Right forelimb (tissue), 1 donor: ENCODE measurements around the gene PPP1R9B.
A peak's percentile ranks its signal among the peaks of the same experiment; 100 is the strongest.

Experiments
- DNase-seq: peaks from one replicate; pipeline ENCODE4 v3.0.0-alpha.2; 2018

PPP1R9B gene

DNA sequence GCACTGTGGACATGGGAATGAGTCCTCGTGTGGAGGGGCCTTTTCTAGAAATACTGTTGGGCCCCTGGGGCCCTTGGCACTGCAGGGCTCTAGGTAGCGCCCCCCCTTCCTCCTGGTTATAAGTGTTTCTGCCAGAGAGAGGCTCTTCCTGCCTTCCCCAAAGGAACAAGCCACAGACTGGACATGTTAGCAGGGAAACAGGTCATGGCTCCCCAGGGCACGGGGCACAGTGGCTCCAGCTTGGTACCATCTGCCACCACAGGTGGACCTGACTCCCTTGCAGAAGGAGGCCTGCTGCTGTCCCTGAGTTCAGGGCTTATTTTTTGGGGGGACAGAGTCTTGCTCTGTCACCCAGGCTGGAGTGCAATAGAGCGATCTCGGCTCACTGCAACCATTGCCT, 46.5 kb downstream of the PPP1R9B start:
- DNase-seq = no peak

DNA sequence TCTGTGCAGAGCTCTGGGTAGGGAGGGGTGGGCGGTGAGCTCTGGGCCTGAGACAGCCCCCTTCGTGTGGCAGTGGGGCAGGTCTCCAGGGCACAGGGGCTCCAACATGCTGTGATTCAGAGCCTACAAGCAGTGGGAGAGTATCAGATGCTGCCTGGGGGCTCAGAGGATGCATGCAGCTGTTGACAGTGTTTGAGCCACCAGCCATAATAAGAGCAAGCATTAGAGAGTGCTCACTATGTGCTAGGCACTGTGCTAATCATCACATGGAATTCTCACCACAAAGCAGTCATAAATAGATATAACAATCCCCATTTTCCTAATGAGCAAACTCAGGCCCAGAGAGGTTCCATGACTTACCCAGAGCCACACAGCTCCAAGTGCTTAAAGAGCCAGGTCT, 47.2 kb downstream of the PPP1R9B start:
- DNase-seq = no peak

DNA sequence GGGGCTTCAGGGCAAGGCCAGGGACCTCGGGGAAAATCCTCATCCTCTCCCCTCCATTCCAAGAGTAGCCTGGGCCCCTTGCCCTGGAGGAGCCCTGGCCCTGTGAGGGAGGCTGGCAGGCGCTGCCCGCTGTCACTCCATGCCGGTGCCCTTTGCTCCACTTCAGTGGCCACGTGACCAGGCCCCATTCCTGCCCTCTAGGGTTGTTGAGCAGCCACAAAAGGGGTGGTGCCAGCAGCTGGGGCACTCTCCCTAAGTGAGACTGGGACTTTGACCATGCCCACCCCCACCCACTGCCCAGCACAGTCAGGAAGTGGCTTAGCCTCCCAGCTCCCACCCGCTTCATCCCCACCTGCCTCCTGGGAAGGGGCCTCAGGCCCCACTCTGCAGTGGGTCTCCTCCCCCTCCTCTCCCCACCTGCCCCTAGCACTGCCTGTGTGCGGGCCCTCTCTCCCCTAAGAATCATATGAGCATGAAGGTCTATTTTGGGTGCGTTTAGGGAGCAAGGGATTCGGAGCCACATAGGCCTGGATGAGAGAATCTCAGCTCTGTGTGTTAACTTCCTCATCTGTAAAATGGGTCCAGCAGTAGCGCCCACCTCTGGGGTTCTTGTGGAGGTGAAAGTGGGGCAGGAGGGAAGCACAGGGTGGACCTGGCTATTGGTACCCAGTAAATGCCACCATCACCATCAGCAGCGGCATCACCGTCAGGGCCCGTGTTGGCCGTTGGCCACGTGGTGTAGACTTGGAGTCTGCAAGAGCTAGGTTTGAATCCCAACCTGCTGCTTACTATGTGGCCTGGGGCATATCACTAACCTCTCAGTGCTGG, 48.1 kb downstream of the PPP1R9B start:
- no peak for DNase-seq

DNA sequence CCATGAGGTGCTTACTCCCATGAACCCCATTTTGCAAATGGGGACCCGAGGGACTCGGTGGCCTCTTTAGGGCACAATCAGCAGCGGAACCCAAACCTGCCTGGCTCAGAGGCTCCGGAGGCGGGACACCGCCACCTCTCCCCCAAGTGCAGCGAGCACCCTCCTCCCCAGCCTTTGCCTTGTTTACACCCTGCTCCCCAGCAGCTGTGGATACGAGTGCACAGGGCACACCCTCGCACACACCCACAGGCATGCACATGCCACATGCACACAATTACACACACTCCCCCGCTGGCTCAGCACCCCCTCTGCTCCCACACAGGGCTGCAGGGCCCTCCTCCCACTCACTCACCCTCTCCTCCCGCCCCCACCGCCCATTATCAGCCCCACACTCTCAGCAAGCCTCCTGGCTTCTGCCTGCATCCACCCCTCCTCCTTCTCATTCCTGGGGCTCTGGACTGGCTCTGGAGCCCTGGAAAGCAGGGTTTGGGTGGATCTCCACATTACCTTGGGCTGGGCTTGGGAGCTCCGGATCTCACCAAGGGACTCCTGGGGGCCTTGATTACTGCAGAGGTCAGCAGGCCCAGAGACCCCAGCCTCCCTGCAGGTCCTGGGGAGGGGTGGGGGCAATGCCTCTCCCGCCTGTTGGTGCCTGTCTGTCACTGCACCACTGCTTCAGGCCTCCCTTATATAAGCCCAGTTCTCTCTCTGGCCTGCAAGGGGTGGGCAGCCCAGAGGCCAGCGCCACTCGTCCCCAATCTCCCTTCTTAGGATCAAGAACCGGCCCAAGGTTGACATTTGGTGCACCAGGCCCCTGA, 48.9 kb downstream of the PPP1R9B start:
- no peak for DNase-seq

DNA sequence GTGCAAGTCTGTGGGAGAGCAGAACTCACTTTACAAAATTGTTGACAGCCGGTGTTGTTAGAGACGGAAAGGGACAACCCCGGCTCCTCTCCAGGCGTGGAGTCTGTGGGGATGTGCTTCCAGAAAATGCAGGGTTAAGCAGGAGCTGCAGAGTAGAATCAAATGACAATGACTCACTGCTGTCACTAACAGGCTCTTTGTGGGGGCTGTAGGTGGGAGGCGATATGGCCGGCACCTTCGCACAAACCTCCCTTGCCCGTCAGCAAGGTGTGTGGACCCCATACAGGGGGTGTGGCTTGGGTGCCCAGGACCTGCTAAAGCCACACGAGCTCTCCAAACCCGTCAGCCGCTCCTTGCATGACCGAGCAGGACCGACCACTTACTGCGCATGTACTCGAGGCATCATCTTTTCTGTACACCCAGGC, 49.5 kb downstream of the PPP1R9B start:
- no peak for DNase-seq

DNA sequence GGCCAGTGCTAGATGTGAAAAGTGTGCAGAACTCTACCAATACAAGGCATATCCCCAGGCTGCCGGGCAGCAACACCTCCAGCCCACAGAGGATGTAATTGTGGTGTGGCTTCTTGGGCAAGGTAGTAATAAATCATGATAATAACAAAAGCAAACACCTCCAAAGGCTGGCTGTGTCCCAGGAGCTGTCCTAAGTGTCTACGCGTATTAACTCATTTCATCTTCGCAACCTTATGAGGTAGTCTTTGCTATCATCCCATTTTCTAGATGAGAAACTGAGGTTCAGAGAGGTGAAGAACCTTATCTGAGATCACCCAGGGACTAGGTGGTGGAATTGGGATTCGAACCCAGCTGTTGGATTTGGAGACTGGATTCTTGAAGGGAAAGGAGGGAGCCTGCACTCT, 50.0 kb downstream of the PPP1R9B start:
- no peak for DNase-seq

DNA sequence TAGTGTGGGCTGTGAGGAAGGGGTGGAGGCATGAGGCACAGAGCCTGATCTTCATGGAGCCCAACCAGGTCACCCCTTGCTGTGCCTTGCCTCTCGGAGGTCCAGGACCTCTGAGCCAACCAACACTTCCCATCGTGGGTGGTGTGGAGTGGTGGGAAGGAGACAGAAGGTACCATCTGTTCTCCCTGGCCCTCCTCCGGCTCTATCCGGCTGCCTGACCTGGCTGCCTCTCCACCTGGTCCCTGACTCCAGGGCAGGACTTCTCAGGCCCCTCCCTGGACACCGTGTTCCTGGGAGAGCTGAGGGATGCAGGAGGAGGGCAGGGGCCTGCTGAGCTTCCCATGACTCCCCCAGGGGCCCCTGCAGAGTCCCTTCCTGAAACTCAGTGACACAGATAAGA, 51.5 kb downstream of the PPP1R9B start:
- DNase-seq = no peak

DNA sequence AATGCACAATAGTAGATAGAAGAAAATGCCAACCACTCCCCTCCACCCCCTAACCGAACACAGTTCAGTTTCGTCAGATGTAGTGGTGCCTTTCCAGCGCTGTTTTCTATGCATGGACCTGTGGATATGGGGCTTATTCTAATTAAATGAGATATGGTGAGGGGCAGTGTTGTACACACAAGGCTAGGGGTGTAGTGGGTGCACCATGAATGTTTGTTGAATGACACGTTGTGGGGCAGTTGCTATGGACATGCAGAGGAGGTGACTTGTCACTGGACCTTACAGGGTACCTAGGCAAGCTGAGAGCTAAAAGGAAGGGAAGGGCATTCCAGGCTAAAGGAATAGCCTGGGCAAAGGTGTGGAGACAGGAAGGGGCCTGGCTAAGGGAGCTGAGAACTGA, 51.9 kb downstream of the PPP1R9B start:
- DNase-seq = no peak

DNA sequence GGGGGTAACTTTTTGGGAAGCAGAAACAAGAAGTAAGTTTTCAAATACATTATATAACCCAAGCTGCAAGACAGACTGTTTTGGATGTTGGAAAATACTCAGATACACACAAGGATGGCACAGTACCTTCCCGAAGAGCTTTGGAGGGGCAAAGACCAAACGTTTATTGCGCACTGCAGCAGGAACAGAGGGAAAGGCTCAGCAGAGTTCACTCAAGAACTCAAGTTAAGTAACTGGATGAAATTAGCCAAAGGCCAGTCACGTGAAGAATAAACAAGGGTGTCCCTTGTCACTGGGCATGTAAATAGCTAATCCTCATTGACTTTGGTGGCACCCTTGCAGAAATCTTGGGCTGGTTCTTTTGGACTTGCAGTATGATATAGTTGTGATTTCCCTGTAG, 52.6 kb downstream of the PPP1R9B start:
- no peak for DNase-seq

DNA sequence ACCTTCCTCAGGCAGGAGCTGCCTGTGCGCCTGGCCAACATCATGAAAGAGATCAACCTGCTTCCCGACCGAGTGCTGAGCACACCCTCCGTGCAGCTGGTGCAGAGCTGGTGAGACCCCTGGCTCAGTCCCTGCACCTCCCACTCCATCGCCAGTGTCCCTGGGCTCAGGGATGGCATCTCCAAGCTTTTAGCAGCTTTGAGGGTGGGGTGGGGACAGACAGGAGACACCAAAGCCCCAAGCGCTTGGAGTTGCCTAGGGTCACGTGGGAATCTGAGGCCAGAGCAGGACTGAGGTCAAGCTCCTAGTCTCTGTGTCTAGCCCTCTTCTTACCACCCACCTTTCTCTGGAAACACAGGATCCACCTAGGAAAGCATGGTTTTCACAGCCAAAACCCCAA, 53.0 kb downstream of the PPP1R9B start:
- DNase-seq = no peak

DNA sequence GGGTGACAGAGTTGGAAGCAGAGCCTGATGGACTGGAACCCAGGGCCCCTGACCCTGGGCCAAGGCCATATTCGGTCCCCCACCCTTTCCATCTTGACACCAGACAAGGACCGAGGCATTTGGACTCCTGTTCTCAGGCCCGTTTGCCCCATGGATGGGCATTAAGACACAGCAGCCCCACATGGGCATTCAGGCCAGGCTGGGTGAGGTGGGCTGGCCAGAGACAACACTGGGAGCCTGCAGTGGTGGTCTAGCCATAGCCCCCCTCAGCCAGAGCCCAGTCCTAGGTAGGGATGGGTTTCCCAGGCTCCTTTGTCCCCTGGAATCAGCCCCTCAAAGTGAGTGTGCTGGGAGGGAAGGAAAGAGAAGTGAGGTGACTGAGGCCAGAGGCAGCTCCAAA, 53.7 kb downstream of the PPP1R9B start:
- no peak for DNase-seq

DNA sequence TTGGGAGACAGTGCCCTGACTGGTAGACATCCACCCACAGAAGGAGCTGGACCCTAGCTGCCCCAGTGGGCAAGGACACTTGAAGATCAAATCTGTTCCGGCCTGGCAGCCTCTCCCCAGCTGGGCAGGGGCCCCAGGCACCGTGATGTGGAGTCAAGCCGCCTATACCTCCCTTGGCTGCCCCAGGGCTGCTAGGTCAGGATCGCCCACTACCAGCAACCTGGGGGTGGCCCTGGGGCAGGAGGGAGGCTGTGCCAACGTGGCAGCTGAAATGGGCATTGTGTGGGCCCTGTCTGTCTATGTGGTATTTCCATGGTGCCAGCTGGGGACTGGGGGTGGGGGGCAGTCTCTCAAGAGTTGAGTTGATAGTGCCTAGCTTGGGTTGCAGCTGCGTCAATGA, 54.4 kb downstream of the PPP1R9B start:
- DNase-seq = no peak

DNA sequence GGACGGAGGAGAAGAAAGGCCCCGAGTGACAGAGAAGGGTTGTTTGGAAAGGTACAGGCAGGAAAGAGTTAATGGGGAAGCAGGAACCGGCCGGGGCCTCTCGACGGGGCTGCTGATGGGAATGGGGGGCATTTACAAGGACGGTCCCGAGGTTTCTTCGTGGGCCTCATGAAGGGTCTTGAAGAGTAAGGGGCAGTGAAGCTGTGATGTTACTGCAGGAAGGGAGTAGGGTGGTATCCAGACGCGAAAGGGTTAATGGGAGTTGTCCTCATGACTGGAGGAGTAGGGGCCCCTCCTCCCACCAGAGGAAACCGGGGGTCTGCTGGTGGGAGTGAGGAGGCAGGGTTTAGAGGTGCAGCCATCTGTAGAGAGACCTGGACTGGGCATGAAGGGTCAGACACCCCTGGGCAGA, 54.8 kb downstream of the PPP1R9B start:
- DNase-seq = no peak

DNA sequence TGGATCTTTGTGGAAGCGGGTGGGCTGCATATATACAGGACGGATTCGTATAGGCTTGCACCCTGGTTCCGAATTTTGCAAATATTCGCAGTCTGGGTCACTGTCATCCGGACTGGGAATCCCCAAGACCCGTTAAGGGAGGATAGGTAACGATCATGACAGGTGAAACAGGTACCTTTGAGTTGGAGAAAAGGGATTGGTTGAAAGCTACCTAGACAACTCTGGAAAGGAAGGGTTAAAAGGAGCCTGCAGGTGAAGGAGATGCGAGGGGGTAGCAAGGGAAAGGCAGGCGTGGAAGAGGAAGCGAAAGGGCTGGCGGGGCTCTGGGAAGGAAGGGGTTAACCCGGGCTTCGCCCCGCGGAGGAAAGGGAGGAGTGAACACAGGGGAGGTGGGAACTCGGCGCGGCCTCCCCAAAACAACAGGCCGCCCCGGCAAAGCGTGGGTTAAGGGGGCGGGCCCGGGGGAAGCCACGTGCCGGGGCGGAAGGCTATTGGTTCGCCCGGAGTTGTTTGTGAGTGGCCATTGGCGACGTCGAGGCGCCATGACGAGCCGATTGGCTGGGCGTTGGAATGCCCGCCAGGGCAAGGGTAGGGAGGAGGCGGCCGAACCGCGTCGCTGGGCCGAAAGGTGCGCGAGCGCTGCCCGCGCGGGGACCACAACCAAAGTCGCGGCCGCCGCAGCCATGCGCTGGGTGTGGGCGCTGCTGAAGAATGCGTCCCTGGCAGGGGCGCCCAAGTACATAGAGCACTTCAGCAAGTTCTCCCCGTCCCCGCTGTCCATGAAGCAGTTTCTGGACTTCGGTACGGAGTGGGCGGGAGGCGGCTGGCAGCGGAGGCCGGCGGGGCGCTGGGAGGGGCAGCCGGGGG, 55.5 kb downstream of the PPP1R9B start, which contains the start of gene PDK2:
Gene PDK2, plus strand, starts transcription at position 599 of the 867 bp plus-strand sequence. Its CDS starts 85 bp downstream, at position 684.
- DNase-seq = peak; percentile 98

DNA sequence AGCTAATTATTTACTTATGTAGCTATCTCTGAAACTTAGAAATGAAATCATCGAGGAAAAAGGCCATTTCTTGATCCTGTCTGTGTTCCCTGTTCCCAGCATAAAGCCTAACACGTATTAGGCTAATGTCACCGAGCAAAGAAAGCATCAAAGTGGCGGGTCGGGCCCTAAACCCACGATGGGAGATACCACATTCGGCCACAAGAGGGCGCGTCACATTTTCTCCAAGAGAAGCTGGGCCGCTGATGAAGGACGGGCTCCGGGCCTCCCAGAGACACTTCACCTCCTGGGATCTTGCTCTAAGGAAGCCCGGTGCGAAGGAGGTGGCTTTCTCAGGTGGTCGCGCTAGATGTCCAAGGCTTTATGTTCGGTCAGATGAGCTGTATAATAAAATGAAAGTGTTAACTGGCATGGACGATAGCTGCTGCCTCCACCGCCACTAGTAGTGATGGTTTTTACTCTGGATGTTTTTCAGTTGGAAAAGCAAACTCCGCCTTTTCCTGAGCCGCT, 56.2 kb downstream of the PPP1R9B start:
- peak; percentile 94 for DNase-seq

DNA sequence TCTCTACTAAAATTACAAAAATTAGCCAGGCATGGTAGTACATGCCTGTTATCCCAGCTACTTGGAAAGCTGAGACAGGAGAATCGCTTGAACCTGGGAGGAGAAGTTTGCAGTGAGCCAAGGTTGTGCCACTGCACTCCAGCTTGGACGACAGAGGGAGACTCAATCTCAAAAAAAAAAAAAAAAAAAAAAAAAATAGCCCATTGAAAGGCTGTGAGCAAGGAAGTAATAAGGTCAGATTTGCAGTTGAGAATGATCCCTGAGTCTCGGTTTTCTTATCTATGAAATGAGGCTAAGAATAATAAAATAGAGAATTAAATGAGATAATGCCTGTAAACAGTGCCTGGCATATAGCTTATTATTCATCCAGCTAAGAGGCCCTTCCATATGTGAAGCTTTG, 56.7 kb downstream of the PPP1R9B start:
- no peak for DNase-seq

DNA sequence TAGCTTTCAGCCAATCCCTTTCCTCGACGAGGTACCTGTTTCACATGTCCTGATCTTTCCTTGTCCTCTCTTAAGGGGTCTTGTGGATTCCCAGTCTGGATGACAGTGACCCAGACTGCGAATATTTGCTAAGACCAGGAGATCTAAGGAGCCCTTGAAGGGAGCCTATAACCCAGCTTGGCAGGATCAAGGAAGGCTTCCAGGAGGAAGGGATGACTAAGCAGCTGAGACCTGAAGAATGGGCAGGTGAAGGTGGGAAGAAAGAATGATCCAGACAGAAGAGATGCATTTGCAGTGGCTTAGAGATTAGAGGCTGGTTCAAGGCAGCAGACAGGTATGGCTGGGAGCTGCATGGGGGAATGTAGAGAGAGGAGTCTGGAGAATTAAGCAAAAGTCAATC, 57.2 kb downstream of the PPP1R9B start:
- no peak for DNase-seq

DNA sequence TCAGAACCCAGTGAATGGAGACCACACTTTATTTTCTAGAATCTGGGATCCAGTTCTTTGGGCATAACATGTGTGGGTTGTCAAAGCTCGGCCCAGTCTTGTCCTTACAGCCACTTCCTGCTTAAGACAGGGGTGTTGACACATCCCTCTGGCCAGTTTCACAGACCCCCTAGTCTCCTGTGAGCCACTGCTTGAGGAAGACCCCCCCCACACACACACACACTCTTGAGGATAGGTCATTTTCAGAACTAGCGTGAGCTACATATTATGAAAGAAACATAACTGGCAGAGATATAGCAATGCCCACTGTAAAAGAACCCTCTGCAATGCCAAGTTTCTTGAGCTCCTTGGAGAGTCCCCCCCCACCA, 58.6 kb downstream of the PPP1R9B start:
- no peak for DNase-seq

DNA sequence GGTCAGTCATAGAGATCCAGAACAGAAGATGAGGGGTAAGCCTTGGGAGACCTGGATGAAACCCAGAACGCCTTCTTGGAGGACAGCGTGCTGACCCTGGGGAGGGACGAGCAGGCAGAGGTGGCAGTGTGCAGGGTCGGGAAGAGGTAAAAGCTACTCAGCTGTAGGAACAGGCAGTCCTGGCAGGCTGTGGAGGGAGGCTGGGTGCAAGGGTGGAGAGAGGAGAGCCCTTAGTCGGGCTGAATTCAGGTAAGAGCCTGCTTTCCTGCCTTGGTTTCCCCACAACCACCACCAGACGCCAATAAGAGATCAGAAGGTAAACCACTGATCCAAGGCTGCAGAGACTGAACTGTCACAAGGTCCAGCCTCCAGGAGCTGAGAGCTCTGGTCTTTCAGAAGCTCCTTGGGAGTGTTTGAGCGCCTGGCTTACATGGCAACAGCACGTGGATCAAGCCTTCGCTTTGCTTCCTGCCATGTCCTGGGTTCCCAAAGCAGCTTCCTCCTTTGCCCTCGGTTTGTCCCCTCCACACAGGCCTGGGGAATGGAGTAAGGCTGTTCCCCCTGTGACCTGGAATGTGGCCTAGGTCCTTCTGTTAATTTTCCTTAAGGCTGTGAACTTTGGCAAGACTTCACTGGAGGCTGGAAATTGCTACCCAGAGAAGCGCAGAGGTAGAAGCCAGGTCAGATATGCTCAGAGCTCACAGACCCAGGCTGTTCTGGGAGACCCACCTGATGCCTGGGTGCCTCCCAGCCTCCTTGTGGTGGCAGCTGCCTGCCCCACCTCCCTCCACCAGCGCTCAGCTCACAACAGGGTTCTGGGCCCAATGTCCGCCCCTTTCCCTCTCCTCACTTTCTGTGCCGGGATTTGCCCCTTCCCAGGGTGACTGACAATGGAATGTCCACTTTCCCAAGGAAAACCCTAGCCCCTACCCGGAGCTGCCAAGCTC, 59.2 kb downstream of the PPP1R9B start:
- DNase-seq = no peak

DNA sequence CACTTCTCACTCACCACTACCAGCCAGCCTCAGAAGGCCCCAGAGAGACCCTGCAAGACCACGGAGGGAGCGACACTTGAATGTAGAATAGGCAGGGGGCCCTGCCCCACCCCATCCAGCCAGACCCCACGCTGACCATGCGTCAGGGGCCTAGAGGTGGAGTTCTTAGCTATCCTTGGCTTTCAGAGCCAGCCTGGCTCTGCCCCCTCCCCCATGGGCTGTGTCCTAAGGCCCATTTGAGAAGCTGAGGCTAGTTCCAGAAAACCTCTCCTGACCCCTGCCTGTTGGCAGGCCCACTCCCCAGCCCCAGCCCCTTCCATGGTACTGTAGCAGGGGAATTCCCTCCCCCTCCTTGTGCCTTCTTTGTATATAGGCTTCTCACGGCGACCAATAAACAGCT, 60.4 kb downstream of the PPP1R9B start:
- no peak for DNase-seq

DNA sequence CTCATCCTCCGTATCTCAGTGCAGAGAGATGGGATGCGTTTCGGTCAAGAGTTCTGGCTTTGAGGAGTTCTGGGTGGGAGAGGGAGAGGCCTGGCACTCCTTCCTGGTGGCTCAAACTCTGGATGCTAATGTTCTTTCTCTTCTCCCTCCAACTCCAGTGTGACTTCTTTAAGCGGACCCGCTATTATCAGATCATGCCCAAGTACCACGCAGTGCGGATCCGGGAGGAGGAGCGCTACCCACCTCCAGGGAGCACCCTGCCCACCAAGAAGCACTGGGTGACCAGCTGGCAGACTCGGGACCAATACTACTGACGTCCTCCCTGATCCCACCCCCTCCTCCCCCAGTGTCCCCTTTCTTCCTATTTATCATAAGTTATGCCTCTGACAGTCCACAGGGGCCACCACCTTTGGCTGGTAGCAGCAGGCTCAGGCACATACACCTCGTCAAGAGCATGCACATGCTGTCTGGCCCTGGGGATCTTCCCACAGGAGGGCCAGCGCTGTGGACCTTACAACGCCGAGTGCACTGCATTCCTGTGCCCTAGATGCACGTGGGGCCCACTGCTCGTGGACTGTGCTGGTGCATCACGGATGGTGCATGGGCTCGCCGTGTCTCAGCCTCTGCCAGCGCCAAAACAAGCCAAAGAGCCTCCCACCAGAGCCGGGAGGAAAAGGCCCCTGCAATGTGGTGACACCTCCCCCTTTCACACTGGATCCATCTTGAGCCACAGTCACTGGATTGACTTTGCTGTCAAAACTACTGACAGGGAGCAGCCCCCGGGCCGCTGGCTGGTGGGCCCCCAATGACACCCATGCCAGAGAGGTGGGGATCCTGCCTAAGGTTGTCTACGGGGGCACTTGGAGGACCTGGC, 61.3 kb downstream of the PPP1R9B start:
- DNase-seq = no peak
